Pancreas (tissue), 10 donors: ENCODE data around the gene RSPH6A. TPM values are rescaled to one million over a fixed set of nuclear protein-coding genes. Genes with fewer than 3 reads are reported as not detected.

Experiments used
- ATAC-seq, 4 donors: fragments of 200-7000 bp; cut with Tn5 transposase; one replicate each; pipeline versions ENCODE4 v1.8.0 to v1.9.1; 2020; ENCODE audit warnings: mild to moderate bottlenecking in 4 of 4, moderate library complexity in 4 of 4
- DNase-seq, 6 donors: peaks; one replicate each; pipeline ENCODE4 v3.0.0-alpha.2; 2020
- FAIRE-seq: peaks from 2 replicates; lab custom pipeline; 2012; peaks lifted over from hg19 to GRCh38; lab: Jason Lieb, UNC
- H3K27ac ChIP-seq, 4 donors: fragments of 200-600 bp; sonication (generic); 1 replicate in 3 of 4; 2 replicates in 1 of 4; pipeline versions ENCODE4 v1.5.0 to v1.8.0; 2020
- H3K27me3 ChIP-seq, 4 donors: fragments of 200-600 bp; one replicate each; pipeline ENCODE4 v1.8.0; 2021
- H3K36me3 ChIP-seq, 3 donors: fragments of 200-600 bp; sonication (generic) in 1 of 3; one replicate each; pipeline versions ENCODE4 v1.5.0 to v1.8.0; 2020 to 2021
- H3K4me1 ChIP-seq, 3 donors: fragments of 200-600 bp; one replicate each; pipeline ENCODE4 v1.8.0; 2021
- H3K4me3 ChIP-seq, 4 donors: fragments of 200-600 bp; sonication (generic) in 2 of 4; one replicate each; pipeline versions ENCODE4 v1.5.0 to v1.8.0; 2020 to 2021
- H3K9me3 ChIP-seq, 4 donors: fragments of 200-600 bp; one replicate each; pipeline ENCODE4 v1.8.0; 2021
- CTCF ChIP-seq, 4 donors: fragments of 200-600 bp; sonication (generic) in 3 of 4; IDR thresholded peaks; one replicate each; pipeline versions ENCODE4 v1.5.0 to v1.8.0; 2021; ENCODE audit warnings: antibody characterized with exemption in 4 of 4
- WGBS, 2 donors: extraction: QIAGEN DNeasy Blood & Tissue Kit; methylation state at CpG; one replicate each; pipeline ENCODE4 v1.1.7; 2013; 5-methylcytosine and 5-hydroxymethylcytosine counted together
- intact Hi-C, 3 donors: fragments of 100-400 bp; cut with DNase I; formaldehyde crosslinking; loops; one replicate each; pipeline versions ENCODE4 v1.11.1 to v1.14.2; 2022
- polyA plus RNA-seq, 2 donors: library from polyadenylated mRNA; stranded (reverse); fragments of 200-250 nt; gene quantifications; one replicate each; pipeline ENCODE4 v1.2.3, GENCODE V29; 2013
- total RNA-seq, 6 donors: library from RNA; stranded (reverse); fragmentation: NEBNext Ultra II Directional in 4 of 6; extraction: Animal tissue kit (Norgen Biotek cat#: 25700) in 4 of 6; gene quantifications; one replicate each; pipeline versions ENCODE4 v1.2.1 to v1.2.4, GENCODE V29; 2021 to 2023
- donor health status: healthy with polysubstance abuse.
- donor health status: DM: no; HTN: no; CAD: no; lungs with moderate emphysema.
- donor health status: DM: no; HTN: no; CAD: no.
- donor health status: control.
- donor health status: control.
- donor health status: Bipolar disorder and iron deficiency.
- donor health status: DM: yes; HTN: yes; CAD: no.
- donor health status: DM: no; HTN: no; CAD: no.
- donor health status: DM: no; HTN: no; CAD: no.
- donor health status: DM: yes; HTN: yes; CAD: no.

RSPH6A gene
- total and polyA plus RNA-seq, 8 donors = 0.08 TPM; not detected in 6

- WGBS, 2 donors = 70 to 71% methylated on average over 5 of the region's 5 CpGs
- H3K4me1 ChIP-seq = no peaks in the 10 kb centered on the region
- H3K27ac ChIP-seq = no peak overlapping the region
- DNase-seq = no peak
- TF ChIP-seq CTCF (IDR thresholded peaks at IDR 0.05) = no peak
- no peak for FAIRE-seq
- H3K36me3 ChIP-seq = no peaks in the 10 kb centered on the region
- H3K27me3 ChIP-seq = no peaks in the 10 kb centered on the region
- no peak for ATAC-seq
- no peak overlapping the region for H3K4me3 ChIP-seq
- H3K9me3 ChIP-seq = no peaks in the 10 kb centered on the region
- intact Hi-C loops = no loop called here
Measured at GRCh38 chr19:45747513-45747912, 67.6 kb downstream of the RSPH6A start.

- 65 to 75% methylated on average over 5 of the region's 5 CpGs for WGBS, 2 donors
- FAIRE-seq (no peak), DNase-seq (no peak), ATAC-seq (no peak)
- intact Hi-C loops = no loop called here
- Histone ChIP-seq H3K4me1 (no peaks in the 10 kb centered on the region), H3K27ac (no peak overlapping the region), H3K36me3 (no peaks in the 10 kb centered on the region), H3K27me3 (no peaks in the 10 kb centered on the region), H3K9me3 (no peaks in the 10 kb centered on the region), H3K4me3 (no peak overlapping the region)
- TF ChIP-seq CTCF (IDR thresholded peaks at IDR 0.05) = no peak
Measured at GRCh38 chr19:45746866-45747265, 68.2 kb downstream of the RSPH6A start.

Other genes with a start within 250 kb of the RSPH6A start
- 1 to 10 TPM; 3.4 to 8.0 (median 6.0) TPM for gene OPA3, start 230.5 kb downstream of the RSPH6A start, total RNA-seq
- gene OPA3, start 230.5 kb downstream of the RSPH6A start, polyA plus RNA-seq = 1 to 10 TPM; 3.7 to 3.8 TPM
- gene GPR4, start 213.1 kb downstream of the RSPH6A start, total RNA-seq = 1 to 10 TPM in 3 of 6 donors, under 1 TPM in 3; 0.56 to 2.2 (median 0.99) TPM
- gene GPR4, start 213.1 kb downstream of the RSPH6A start, polyA plus RNA-seq = 1 to 10 TPM; 2.4 to 3.0 TPM
- 10 to 100 TPM; 20.9 to 51.2 (median 28.3) TPM for gene EML2, start 175.9 kb downstream of the RSPH6A start, total RNA-seq
- 10 to 100 TPM; 47.8 to 51.0 TPM for gene EML2, start 175.9 kb downstream of the RSPH6A start, polyA plus RNA-seq
- gene GIPR, start 147.1 kb downstream of the RSPH6A start, total RNA-seq = 10 to 100 TPM in 1 of 6 donors, 1 to 10 TPM in 5; 2.6 to 10.1 (median 6.6) TPM
- gene GIPR, start 147.1 kb downstream of the RSPH6A start, polyA plus RNA-seq = 10 to 100 TPM; 28.7 to 49.0 TPM
- gene SNRPD2, start 123.4 kb downstream of the RSPH6A start, total RNA-seq = 100 to 1,000 TPM in 5 of 6 donors, 10 to 100 TPM in 1; 77.6 to 141 (median 133) TPM
- 100 to 1,000 TPM; 125 to 183 TPM for gene SNRPD2, start 123.4 kb downstream of the RSPH6A start, polyA plus RNA-seq
- 1 to 10 TPM; 3.4 to 6.3 (median 4.9) TPM for gene QPCTL, start 122.6 kb downstream of the RSPH6A start, total RNA-seq
- gene QPCTL, start 122.6 kb downstream of the RSPH6A start, polyA plus RNA-seq = 1 to 10 TPM; 5.5 to 7.3 TPM
- gene FBXO46, start 84.4 kb downstream of the RSPH6A start, total RNA-seq = 10 to 100 TPM in 4 of 6 donors, 1 to 10 TPM in 2; 6.7 to 11.3 (median 10.7) TPM
- 1 to 10 TPM; 8.3 to 8.7 TPM for gene FBXO46, start 84.4 kb downstream of the RSPH6A start, polyA plus RNA-seq
- gene MEIOSIN, start 81.9 kb downstream of the RSPH6A start, total RNA-seq = not detected
- not detected for gene MEIOSIN, start 81.9 kb downstream of the RSPH6A start, polyA plus RNA-seq
- 10 to 100 TPM; 18.7 to 38.2 (median 28.0) TPM for gene SIX5, start 46.1 kb downstream of the RSPH6A start, total RNA-seq
- 10 to 100 TPM; 25.1 to 42.5 TPM for gene SIX5, start 46.1 kb downstream of the RSPH6A start, polyA plus RNA-seq
- gene DMPK, start 32.8 kb downstream of the RSPH6A start, total RNA-seq = 10 to 100 TPM; 27.0 to 74.7 (median 37.7) TPM
- 100 to 1,000 TPM; 147 to 293 TPM for gene DMPK, start 32.8 kb downstream of the RSPH6A start, polyA plus RNA-seq
- 10 to 100 TPM; 14.3 to 23.0 (median 18.6) TPM for gene DMWD, start 22.5 kb downstream of the RSPH6A start, total RNA-seq
- gene DMWD, start 22.5 kb downstream of the RSPH6A start, polyA plus RNA-seq = 10 to 100 TPM; 14.2 to 39.8 TPM
- 10 to 100 TPM; 25.7 to 44.7 (median 28.5) TPM for gene SYMPK, start 47.8 kb upstream of the RSPH6A start, total RNA-seq
- gene SYMPK, start 47.8 kb upstream of the RSPH6A start, polyA plus RNA-seq = 100 to 1,000 TPM; 133 to 142 TPM
- gene FOXA3, start 49.0 kb upstream of the RSPH6A start, total RNA-seq = 10 to 100 TPM; 20.6 to 45.0 (median 28.3) TPM
- 10 to 100 TPM; 19.8 to 24.1 TPM for gene FOXA3, start 49.0 kb upstream of the RSPH6A start, polyA plus RNA-seq
- 10 to 100 TPM; 10.0 to 19.4 (median 14.7) TPM for gene IRF2BP1, start 70.8 kb upstream of the RSPH6A start, total RNA-seq
- 10 to 100 TPM; 13.3 to 21.5 TPM for gene IRF2BP1, start 70.8 kb upstream of the RSPH6A start, polyA plus RNA-seq
- 1 to 10 TPM; 3.6 to 5.6 (median 4.4) TPM for gene MYPOP, start 87.3 kb upstream of the RSPH6A start, total RNA-seq
- gene MYPOP, start 87.3 kb upstream of the RSPH6A start, polyA plus RNA-seq = 1 to 10 TPM; 5.2 to 6.9 TPM
- gene NANOS2, start 99.5 kb upstream of the RSPH6A start, total RNA-seq = not detected
- not detected for gene NANOS2, start 99.5 kb upstream of the RSPH6A start, polyA plus RNA-seq
- gene NOVA2, start 158.6 kb upstream of the RSPH6A start, total RNA-seq = 1 to 10 TPM in 4 of 6 donors, under 1 TPM in 2; 0.43 to 1.5 (median 1.2) TPM
- 1 to 10 TPM; 1.7 to 2.6 TPM for gene NOVA2, start 158.6 kb upstream of the RSPH6A start, polyA plus RNA-seq
- 10 to 100 TPM in 1 of 6 donors, 1 to 10 TPM in 5; 4.9 to 13.4 (median 8.4) TPM for gene CCDC61, start 180.2 kb upstream of the RSPH6A start, total RNA-seq
- gene CCDC61, start 180.2 kb upstream of the RSPH6A start, polyA plus RNA-seq = 10 to 100 TPM; 18.5 to 19.9 TPM
- gene PGLYRP1, start 207.7 kb upstream of the RSPH6A start, total RNA-seq = under 1 TPM in 1 of 6 donors, not detected in 5; 0.20 TPM
- not detected for gene PGLYRP1, start 207.7 kb upstream of the RSPH6A start, polyA plus RNA-seq
- under 1 TPM in 2 of 6 donors, not detected in 4; 0.15 to 0.28 TPM for gene IGFL4, start 225.7 kb upstream of the RSPH6A start, total RNA-seq
- under 1 TPM; 0.04 to 0.21 TPM for gene IGFL4, start 225.7 kb upstream of the RSPH6A start, polyA plus RNA-seq